GM18507 (cell line): ENCODE measurements around the gene DAP.
"Not testable (repeated sequence)": the region's sequence is repeated elsewhere in the genome, so short reads cannot be mapped to it uniquely, and the experiment has no call there.

Experiments used
- DNase-seq: peaks from one replicate; pipeline ENCODE4 v3.0.0; 2011; ENCODE audit warnings: low read depth; ENCODE audit not compliant: insufficient read length; ENCODE audit errors: extremely low spot score
- FAIRE-seq: peaks from 2 replicates; lab custom pipeline; 2011; peaks lifted over from hg19 to GRCh38; lab: Jason Lieb, UNC

The DAP gene

DNA sequence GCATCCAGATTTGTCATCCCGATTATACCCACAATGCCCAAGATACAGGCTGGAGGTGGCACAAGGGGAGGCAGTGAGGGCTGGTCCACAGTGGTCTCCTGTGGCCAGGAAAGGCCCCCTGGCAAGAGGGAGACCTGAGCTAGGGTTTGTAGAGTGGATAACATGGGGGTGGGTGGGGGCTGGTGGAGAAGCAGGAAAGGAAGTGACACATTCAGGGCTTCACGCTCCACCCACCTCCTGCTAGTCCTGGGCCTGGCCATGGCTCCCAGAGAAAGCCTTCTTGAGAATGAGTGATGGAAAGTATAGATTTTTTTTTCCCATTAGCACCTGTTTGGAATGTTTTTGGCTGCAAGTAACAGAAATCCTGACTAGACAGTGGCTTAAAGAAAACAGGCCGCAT lies 115.9 kb downstream of the DAP start:
- FAIRE-seq (no peak), DNase-seq (no peak)

DNA sequence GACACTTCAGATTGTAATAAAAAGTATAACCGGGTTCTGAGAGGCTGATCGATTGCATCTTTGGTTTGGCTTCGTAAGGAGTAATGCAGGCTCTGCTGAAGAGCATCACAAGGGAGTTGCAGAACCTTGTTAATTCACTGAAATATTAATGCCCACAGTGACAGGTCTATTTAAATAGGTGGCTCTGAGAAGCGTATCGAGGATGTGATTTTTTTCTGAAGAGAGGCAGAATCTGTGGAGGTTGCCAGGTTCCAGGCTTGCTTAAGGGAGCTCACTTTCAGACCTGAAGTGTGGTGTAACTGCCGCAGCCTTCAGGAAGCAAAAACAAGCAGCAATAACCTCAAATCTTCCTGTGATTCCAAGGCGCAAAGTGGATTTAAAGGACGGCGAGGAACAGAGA lies 116.8 kb downstream of the DAP start:
- no peak for DNase-seq
- FAIRE-seq, result no peak

DNA sequence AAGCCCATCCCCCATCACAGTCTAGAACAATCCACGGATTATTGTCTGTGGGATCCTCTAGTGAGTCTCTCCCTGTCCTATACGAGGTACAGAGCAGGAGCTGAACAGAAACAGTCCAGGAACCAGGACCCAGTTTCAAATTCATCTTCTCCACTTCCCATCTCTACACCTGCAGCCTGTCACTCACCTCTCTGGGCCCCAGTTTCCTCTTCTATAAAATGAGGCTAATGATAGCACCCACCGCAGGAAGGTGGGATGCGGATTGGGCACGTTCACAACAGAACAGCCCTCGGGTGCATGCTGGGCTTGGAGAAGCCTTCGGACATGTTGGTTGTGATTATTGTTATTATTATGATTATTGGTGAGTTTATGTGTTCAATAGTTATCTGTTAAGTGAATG lies 118.7 kb downstream of the DAP start:
- FAIRE-seq (no peak), DNase-seq (no peak)

DNA sequence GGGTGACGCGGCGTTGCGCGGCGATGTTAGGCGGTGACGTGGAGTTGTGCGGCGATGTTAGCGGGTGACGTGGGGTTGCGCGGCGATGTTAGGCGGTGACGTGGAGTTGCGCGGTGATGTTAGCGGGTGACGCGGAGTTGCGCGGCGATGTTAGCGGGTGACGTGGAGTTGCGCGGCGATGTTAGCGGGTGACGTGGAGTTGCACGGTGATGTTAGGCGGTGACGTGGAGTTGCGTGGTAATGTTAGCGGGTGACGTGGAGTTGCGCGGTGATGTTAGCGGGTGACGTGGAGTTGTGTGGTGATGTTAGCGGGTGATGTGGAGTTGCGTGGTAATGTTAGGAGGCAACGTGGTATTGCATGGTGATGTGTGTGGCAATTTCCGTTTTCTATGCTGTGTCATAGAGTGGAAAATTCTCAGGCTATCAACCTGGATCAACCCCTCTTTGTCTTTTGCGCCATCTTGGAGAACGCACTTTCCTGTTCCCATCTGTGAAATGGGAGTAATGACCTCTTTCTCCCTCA lies 121.1 kb downstream of the DAP start:
- no peak for DNase-seq
- no peak for FAIRE-seq

DNA sequence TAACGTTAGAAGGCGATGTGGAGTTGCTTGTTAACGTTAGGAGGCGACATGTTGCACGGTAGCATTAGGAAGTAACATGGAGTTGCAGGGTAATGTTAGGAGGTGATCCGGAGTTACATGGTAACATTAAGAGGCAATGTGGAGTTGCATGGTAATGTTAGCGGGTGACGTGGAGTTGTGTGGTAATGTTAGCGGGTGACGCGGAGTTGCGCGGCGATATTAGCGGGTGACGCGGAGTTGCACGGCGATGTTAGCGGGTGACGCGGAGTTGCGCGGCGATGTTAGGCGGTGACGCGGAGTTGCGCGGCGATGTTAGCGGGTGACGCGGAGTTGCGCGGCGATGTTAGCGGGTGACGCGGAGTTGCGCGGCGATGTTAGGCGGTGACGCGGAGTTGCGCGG lies 122.3 kb downstream of the DAP start:
- not testable (repeated sequence) for DNase-seq, FAIRE-seq

DNA sequence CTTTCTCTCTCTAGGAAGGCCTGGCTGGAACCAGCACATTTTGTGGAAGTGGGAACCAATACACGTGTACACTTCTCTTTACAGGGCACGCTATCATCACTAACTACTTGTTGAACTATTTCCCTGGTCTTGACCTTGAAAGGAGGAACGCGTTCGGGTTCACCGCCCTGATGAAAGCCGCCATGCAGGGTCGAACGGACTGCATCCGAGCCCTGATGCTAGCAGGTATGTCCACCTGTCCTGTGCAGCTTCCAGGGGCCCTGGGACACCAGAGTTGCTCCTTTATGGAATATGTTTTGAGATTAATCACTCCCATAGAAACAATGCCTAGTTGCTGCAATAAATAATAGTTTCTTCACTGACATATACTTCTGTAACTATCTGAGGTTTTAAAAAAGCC lies 123.1 kb downstream of the DAP start:
- FAIRE-seq (no peak), DNase-seq (no peak)

DNA sequence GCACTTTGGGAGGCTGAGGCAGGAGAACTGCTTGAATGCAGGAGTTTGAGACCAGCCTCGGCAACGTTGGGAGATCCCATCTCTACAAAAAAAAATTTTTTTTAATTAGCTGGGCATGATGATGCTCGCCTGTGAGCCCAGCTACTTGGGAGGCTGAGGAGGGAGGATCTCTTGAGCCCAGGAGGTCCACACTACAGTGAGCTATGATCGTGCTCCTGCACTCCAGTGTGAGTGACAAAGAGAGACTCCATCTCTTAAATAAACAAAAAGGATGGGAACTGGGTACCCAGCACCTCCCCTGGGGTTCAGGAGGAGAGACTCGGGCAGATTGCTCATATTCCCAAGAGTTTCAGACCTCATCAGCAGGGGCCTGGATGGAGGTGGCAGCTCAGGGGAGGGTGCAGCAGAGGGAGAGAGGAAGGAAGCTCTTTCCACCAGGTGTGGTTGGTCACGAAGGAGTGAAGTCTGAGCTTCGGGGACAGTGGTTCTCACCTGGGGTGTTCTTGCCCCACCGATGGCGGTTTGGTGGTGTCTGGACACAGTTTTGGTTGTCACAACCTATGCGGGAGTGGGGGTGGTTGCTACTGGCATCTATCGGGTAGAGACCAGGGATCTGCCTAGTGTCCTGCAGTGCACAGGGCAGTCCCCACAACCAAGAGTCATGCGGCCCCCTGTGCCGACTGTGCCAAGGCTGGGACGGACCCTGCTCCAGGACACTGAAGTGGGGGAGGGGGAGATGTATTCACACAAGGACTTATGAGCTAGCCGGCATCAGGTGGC lies 124.5 kb downstream of the DAP start:
- no peak for DNase-seq
- no peak for FAIRE-seq

DNA sequence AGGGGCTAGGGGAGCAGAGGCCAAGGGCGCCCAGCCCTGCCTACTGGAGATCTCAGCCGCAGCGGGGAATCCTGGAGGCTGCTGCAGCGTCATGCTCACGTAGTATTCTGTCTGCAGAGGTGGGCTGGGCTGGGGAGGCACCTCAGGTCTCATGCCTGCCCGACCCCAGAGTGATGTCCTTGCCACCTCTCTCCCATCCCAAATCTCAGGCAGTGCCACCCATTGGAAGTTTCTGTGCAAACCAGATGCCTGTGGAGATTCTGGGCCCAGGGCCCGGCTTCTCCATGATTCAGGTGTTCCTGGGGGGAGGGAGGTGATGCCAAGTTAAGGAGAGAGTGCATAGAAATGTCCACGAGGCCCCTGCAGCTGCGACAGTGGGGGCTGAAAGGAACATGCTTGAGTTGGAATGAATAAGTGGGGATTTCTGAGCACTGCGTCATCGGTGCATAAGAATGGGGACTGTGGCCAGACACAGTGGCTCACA lies 125.1 kb downstream of the DAP start:
- FAIRE-seq (no peak), DNase-seq (no peak)

DNA sequence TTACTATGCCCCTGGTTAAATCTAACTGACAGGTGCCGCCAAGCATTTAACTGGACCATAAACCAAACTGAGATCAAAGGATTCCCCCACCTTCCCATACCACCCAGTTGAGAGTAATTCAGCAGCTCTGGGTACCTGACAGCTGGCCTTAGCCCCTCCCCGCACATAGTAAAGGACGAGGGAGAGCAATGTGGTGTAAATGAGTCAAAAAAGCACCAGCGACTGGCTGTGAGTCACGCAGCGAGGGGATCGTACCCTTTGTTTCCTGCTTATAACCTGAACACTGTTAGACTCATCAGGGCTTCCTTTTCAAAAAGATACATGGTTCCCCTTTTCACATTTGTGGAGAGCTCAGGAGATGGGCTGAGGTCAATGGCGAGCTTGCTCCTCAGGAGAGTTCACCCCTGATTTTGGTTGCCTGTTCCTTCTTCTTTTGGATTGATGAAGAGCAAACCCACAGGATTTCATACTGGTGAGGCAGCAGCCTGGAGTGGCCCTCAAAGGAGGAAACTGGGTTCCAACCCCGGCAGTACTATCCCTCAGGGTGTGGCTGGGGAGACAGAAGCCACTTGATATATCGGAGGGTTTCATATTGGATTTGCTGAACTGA lies 125.7 kb downstream of the DAP start:
- peak; percentile 73 for DNase-seq

DNA sequence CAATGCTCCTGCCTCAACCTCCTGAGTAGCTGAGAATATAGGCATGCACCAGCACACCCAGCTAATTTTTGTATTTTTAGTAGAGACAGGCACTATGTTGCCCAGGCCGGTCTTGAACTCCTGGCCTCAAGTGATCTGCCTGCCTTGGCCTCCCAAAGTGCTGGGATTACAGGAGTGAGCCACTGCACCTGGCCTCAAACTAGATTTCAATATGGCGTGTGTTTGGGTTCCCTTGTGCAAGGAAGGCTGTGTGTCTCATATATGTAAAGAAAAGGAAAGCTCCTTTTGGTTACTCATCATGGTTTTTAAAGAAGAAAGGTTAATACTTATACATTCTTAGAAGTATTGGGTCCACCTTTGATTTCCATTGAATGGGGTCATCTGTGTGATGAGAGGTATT lies 126.5 kb downstream of the DAP start:
- FAIRE-seq (no peak), DNase-seq (no peak)

More for the DNA sequence above, 125.7 kb downstream of the DAP start:
- peak; percentile 88 for FAIRE-seq

DNA sequence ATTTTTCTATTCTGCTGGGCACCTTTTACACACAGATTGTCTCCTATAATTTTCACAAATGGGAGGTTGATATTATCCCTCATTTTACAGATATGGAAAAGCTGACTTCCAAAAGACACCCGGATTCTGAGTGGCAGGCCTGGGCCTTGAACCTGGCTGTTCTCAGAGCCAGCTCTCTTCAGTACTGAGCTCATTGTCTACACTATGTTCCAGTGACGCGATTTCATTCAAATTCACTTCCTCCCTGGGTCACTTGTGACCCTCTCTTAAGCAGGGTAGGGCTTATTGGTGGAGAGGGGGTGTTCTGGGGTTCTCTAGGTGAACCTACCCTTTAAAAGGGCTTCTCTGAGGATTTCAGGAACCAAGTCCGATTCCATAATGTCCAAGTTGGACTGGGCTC lies 127.0 kb downstream of the DAP start:
- no peak for DNase-seq

DNA sequence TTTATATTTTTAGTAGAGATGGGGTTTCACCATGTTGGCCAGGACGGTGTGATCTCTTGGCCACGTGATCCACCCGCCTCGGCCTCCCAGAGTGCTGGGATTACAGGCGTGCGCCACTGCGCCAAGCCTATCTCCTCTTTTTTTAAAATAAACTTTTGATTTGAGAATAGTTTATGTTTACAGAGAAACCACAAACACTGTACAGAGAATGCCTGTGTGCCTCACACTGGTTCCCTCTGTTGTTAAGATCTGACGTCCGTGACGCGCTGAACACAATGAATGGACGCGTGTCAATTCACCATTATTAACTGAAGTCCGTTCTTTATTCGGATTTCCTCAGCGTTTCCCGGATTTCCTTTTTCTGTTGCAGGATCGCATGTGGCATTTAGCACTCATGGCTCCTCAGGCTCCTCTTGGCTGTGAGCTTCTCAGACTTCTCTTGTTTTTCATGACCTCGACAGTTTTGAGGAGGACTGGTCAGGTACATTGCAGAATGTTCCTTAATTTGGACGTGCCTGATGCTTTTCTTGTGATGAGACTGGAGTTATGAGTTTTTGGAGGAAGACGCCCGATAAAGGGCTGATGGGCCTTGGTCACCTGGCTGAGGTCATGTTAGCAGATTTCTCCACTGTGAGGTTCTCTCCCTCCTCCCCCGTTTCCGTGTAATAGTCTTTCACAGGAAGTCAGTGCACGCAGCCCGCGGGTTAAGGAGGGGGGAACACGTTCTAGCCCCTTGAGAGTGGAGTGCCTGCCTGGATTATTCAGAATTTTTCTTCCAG lies 127.6 kb downstream of the DAP start:
- FAIRE-seq (peak; percentile 15), DNase-seq (no peak)

More for the DNA sequence above, 127.0 kb downstream of the DAP start:
- FAIRE-seq, result no peak

DNA sequence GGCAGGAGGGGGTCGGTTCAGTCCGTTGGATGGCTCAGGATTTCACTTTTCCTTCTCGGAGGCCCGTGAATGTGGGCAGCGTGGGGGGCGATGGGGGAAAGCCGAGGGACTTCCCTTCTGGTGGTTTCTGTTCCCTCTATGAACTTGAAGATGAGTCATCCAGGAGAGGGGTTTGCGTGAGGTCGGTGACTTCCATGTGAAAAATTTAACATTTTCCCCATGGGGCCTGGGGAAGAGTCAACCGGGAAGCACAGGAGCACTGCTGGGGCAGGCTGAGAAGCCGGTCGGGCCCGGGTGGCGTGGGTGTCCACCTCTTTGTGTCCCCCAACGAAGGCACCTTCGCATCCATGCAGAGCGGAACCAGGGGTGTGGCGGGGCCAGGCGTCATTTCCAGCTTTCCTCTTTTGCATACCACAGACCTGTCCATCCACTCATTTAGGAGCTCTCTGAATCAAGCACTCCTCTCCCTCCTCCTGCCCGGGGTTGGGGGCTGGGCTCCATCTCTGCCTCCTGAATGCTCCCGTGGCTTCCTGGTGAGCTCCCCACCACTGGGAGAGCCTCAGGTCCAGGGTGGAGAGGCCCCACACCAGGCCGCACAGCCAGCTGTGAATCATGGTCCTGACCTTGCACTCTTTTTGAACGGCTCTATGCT lies 128.8 kb downstream of the DAP start:
- DNase-seq (peak; percentile 64), FAIRE-seq (peak; percentile 90)

DNA sequence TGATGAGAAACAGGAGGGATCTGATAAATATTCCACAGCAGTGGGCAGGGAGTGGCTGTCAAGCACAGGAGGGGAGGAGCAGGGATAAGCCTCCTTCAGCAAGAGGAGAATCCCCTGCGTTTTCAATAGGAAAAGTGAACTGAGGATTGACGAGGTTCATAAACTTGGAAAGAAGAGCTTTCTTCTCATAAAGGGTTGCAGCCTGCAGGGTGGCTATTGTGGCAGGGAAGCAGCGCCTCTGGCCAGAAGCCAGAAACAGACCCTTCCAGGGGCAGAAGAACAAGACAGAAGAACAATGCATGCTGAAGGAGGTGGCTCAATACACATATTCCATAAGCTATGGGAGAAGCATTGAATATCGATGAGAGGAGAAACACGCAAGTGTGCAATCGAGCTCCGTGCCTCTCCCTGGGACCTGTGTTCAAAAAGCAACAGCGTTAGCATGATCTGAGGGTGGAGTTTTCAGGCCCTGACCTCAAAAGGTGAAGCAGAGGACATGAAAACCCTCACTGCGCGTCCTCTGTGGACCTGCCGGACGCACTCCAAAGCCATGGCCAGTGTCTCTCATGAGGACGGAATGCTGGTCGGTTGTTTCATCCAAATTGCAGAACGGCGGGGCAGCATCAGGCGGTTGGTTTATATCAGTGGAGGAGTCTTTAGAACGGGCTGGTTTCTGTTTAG lies 129.6 kb downstream of the DAP start:
- peak; percentile 66 for FAIRE-seq
- DNase-seq, result no peak

DNA sequence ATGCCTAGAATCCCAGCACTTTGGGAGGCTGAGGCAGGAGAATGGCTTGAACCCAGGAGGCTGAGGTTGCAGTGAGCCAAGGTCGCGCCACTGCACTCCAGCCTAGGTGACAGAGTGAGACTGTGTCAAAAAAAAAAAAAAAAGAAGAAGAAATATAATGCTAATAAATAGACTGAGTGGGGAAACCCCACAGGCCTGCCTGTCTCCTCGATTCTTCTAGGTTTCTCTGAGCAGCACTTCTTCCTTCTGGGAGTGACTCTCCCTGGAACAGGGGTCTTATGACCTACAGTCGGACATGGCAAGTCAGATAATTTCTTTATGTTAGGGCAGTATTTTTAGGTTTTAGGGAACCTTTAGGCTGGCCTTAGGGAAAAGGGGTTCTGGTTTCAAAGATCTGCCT lies 130.3 kb downstream of the DAP start:
- FAIRE-seq, result not testable (repeated sequence)

DNA sequence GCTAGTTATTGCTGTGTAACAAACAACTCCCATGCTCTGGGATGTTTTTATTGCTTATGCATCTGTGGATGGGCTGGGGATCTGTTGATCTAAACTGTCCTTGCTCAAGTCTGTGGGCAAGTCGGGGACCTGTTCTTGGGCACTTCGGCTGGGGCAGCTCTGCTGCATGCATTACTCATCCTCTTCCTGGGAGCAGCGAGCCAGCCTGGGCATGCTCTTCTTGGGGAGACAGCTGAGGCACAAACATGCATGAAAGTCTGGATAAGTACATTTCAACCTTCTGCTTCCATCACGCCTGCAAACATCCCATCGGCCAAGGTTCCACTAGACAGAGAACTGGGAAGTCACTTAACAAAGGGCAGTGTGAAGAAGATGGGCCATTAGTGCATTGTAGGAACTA lies 130.9 kb downstream of the DAP start:
- DNase-seq, result no peak
- no peak for FAIRE-seq

More for the DNA sequence above, 130.3 kb downstream of the DAP start:
- not testable (repeated sequence) for DNase-seq

DNA sequence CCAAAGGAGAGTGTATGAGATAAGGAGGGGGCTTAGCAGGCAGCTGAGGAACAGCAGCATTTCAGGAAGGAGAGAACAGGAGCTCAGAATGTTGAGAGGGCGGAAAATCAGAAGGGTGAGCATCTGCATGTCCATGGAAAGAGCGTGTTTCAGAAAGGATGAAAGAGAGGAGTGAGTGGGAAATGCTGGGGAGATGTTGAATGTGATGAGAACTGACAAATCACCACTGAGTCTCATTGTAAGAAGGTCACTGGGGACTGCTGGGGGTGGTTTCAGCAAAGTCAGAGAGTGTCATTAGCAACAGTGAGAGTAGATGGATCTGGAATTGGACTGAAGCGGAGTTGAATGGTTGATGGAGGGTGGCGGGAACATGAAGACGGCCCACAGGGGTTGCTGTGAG lies 131.4 kb downstream of the DAP start:
- no peak for FAIRE-seq
- no peak for DNase-seq
